Cardiac muscle cell (in vitro differentiated cells and primary cell): ENCODE measurements around the gene CHRNE. TPM values are rescaled to one million over a fixed set of nuclear protein-coding genes. Genes with fewer than 3 reads are reported as not detected.

ENCODE experiments used
- DNase-seq, 2 donors: peaks; one replicate each; pipeline versions ENCODE4 v3.0.0 to v3.0.0-alpha.2; 2010 to 2017; ENCODE audit warnings: low read depth in 1 of 2, low spot score in 1 of 2
- H3K27ac ChIP-seq: fragments of 200-600 bp; sonication (generic); 2 replicates; pipeline ENCODE4 v1.5.1; 2016
- H3K27me3 ChIP-seq: fragments of 200-600 bp; sonication (generic); 2 replicates; pipeline ENCODE4 v1.6.0; 2016; ENCODE audit warnings: control low read depth
- H3K36me3 ChIP-seq: fragments of 200-600 bp; sonication (generic); 2 replicates; pipeline ENCODE4 v1.5.1; 2016; ENCODE audit warnings: control low read depth
- H3K4me1 ChIP-seq: fragments of 200-600 bp; sonication (generic); 2 replicates; pipeline ENCODE4 v1.8.1; 2017; ENCODE audit warnings: low read depth, mild to moderate bottlenecking, mixed run types
- H3K4me3 ChIP-seq: fragments of 200-600 bp; sonication (generic); 2 replicates; pipeline ENCODE4 v1.5.1; 2016; ENCODE audit warnings: mild to moderate bottlenecking
- H3K9me3 ChIP-seq: fragments of 200-600 bp; sonication (generic); 2 replicates; pipeline ENCODE4 v1.5.1; 2017; ENCODE audit warnings: low read depth, mild to moderate bottlenecking, control low read depth
- CTCF ChIP-seq: IDR thresholded peaks from 2 replicates; pipeline ENCODE4 v1.5.1; 2012; ENCODE audit warnings: low read depth, mild to moderate bottlenecking, low read length
- polyA plus RNA-seq: library from polyadenylated mRNA; unstranded; fragments of >200 nt; fragmentation: Nextera tagmentation; extraction: Ambion mirVana; gene quantifications from 2 replicates; pipeline ENCODE4 v1.2.1, GENCODE V29; 2016
- total RNA-seq: library from RNA; depleted of rRNA; stranded (reverse); fragments of >200 nt; gene quantifications from 2 replicates; pipeline ENCODE4 v1.2.3, GENCODE V29; 2016

The CHRNE gene
- total and polyA plus RNA-seq, 2 experiments from 2014 or later, result 1.1 to 1.5 TPM

- H3K4me3 ChIP-seq, result peak overlapping the region; percentile 26
Measured at GRCh38 chr17:4898927-4899326, 4.0 kb downstream of the CHRNE start.

GRCh38 chr17:4898351-4898750, 4.5 kb downstream of the CHRNE start:
- no peak overlapping the region for H3K27ac ChIP-seq

More at GRCh38 chr17:4898927-4899326, 4.0 kb downstream of the CHRNE start:
- peaks cover 5% of the 10 kb centered on the region for H3K4me1 ChIP-seq
- no peak overlapping the region for H3K27ac ChIP-seq
- no peak for DNase-seq
- no peak for TF ChIP-seq CTCF
- no peaks in the 10 kb centered on the region for H3K27me3 ChIP-seq
- no peaks in the 10 kb centered on the region for H3K9me3 ChIP-seq
- H3K36me3 ChIP-seq, result peaks cover 5% of the 10 kb centered on the region

GRCh38 chr17:4897785-4898184, 5.1 kb downstream of the CHRNE start:
- Histone ChIP-seq H3K27me3 (no peaks in the 10 kb centered on the region), H3K36me3 (peaks cover 5% of the 10 kb centered on the region), H3K4me1 (peaks cover 4% of the 10 kb centered on the region), H3K4me3 (no peak overlapping the region), H3K27ac (no peak overlapping the region), H3K9me3 (no peaks in the 10 kb centered on the region)
- no peak for TF ChIP-seq CTCF
- no peak for DNase-seq

More at GRCh38 chr17:4898351-4898750, 4.5 kb downstream of the CHRNE start:
- H3K4me1 ChIP-seq, result peaks cover 5% of the 10 kb centered on the region
- DNase-seq, result no peak
- H3K4me3 ChIP-seq, result no peak overlapping the region
- peaks cover 5% of the 10 kb centered on the region for H3K36me3 ChIP-seq
- no peak for TF ChIP-seq CTCF
- no peaks in the 10 kb centered on the region for H3K9me3 ChIP-seq
- H3K27me3 ChIP-seq, result no peaks in the 10 kb centered on the region

- no peak for DNase-seq
- Histone ChIP-seq H3K27ac (no peak overlapping the region), H3K4me3 (no peak overlapping the region), H3K36me3 (peaks cover 5% of the 10 kb centered on the region), H3K27me3 (no peaks in the 10 kb centered on the region), H3K9me3 (no peaks in the 10 kb centered on the region), H3K4me1 (no peaks in the 10 kb centered on the region)
- TF ChIP-seq CTCF, result no peak
Measured at GRCh38 chr17:4897198-4897687, 5.7 kb downstream of the CHRNE start.

- no peaks in the 10 kb centered on the region for H3K27me3 ChIP-seq
- TF ChIP-seq CTCF, result no peak
- no peaks in the 10 kb centered on the region for H3K4me1 ChIP-seq
- DNase-seq, result no peak
- no peak overlapping the region for H3K4me3 ChIP-seq
- no peaks in the 10 kb centered on the region for H3K9me3 ChIP-seq
- peaks cover 8% of the 10 kb centered on the region for H3K36me3 ChIP-seq
- H3K27ac ChIP-seq, result no peak overlapping the region
Measured at GRCh38 chr17:4896332-4897197, 6.3 kb downstream of the CHRNE start.
